HFF-Myc (cell line): ENCODE results near the gene NYAP1.
A peak's percentile ranks its signal among the peaks of the same experiment; 100 is the strongest.

ENCODE experiments used
- DNase-seq: peaks from one replicate; pipeline ENCODE4 v3.0.0-alpha.2; 2011; ENCODE audit warnings: low read depth; ENCODE audit errors: extremely low read depth
- H3K4me3 ChIP-seq: replicated peaks from 2 replicates; pipeline ENCODE4 v1.5.1; 2011; ENCODE audit warnings: low read depth, mild to moderate bottlenecking, control low read depth, low read length
- CTCF ChIP-seq: IDR thresholded peaks from 2 replicates; pipeline ENCODE4 v1.5.1; 2012; ENCODE audit warnings: mild to moderate bottlenecking, low read depth, low read length, control low read depth; ENCODE audit errors: missing control alignments

The NYAP1 gene

GRCh38 chr7:100478958-100479660, 4.6 kb upstream of the NYAP1 start, which contains the start of gene TSC22D4:
TSS of gene TSC22D4 (minus strand) at chr7:100479214. CDS start at chr7:100478038, 1,176 bp downstream.
- no peak for TF ChIP-seq CTCF
- peak; percentile 76 for DNase-seq
- peak within 1 kb of the TSS; percentile 84 for H3K4me3 ChIP-seq

- DNase-seq = no peak
- no peak for TF ChIP-seq CTCF
Observed at GRCh38 chr7:100481466-100481865, 2.3 kb upstream of the NYAP1 start.

GRCh38 chr7:100482728-100483089, 1.0 kb upstream of the NYAP1 start:
- peak overlapping the region; percentile 39 for H3K4me3 ChIP-seq
- TF ChIP-seq CTCF = no peak
- DNase-seq = no peak

More at GRCh38 chr7:100481466-100481865, 2.3 kb upstream of the NYAP1 start:
- no peak overlapping the region for H3K4me3 ChIP-seq

- H3K4me3 ChIP-seq = peak overlapping the region; percentile 39
- no peak for DNase-seq
- peak; percentile 73 for TF ChIP-seq CTCF
Observed at GRCh38 chr7:100483090-100483721, 521 bp upstream of the NYAP1 start.

- no peak for TF ChIP-seq CTCF
- DNase-seq = no peak
- no peak overlapping the region for H3K4me3 ChIP-seq
Observed at GRCh38 chr7:100484673-100485045, 932 bp downstream of the NYAP1 start.

- no peak overlapping the region for H3K4me3 ChIP-seq
- TF ChIP-seq CTCF = no peak
- no peak for DNase-seq
Observed at GRCh38 chr7:100485471-100485876, 1.7 kb downstream of the NYAP1 start.
